DOHH2 (cell line): ENCODE measurements around the gene TDRD6.

ENCODE experiments used
- CTCF ChIP-seq: fragments of 200-600 bp; sonication (generic); IDR thresholded peaks from one replicate; pipeline ENCODE4 v1.5.1; 2014; ENCODE audit warnings: antibody characterized with exemption, mild to moderate bottlenecking, low read depth, low read length; ENCODE audit not compliant: poor library complexity, severe bottlenecking
- EZH2phosphoT487 ChIP-seq: fragments of 200-600 bp; sonication (generic); IDR thresholded peaks from 2 replicates; pipeline ENCODE4 v1.6.1; 2017; ENCODE audit warnings: borderline replicate concordance, mild to moderate bottlenecking, antibody characterized with exemption, low read length, moderate library complexity, mixed read lengths

GRCh38 chr6:46736906-46737305 is 49.2 kb downstream of the TDRD6 start:
- no peak for TF ChIP-seq CTCF
- TF ChIP-seq EZH2phosphoT487: no peak
